HG03469 (cell line): Measurements from ENCODE around the gene DPF1.

Source experiments
- ATAC-seq: cut with Tn5 transposase; IDR thresholded peaks from one replicate; pipeline ENCODE4 v1.9.1; 2021; ENCODE audit warnings: mild to moderate bottlenecking, moderate library complexity, moderate number of reproducible peaks; ENCODE audit not compliant: unreplicated experiment

Gene DPF1

DNA sequence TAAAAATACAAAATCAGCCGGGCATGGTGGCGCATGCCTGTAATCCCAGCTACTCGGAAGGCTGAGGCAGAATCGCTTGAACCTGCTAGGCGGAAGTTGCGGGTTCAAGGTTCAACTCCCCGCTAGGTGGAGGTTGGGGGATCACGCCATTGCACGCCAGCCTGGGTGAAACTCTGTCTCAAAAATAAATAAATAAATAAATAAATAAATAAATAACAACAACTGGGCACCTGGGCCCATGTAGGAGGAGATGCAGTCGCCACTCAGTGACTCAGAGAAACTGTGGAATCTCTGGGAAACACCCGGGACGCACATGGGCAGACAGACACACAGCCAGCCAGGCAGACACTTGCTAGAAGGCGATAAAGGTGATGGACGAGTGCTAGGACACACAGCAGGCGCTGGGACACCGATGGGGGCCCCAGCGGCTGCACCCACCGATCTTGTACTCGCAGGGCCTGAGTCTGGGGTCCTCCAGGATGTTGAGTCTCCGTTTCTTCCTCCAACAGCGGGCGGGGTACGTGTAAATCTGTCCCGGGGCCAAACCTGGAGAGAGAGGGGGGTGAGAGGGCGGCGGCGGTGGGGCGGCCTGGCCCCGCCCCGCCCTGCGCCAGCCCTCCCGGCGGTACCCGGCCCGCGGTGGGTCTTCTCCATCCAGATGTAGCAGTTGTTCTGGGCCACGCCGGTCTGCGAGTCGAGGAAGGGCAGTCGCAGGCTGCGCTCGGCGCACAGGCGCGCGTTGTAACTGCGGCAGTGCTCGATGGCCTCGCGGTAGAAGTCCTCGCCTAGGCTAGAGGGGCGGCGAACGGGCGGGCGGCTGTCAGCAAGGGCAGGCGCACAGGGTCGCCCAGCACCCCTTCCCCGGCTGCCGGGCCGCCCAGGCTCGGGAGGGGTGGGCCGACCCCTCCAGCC, 1.8 kb downstream of the DPF1 start:
- ATAC-seq, result no peak

DNA sequence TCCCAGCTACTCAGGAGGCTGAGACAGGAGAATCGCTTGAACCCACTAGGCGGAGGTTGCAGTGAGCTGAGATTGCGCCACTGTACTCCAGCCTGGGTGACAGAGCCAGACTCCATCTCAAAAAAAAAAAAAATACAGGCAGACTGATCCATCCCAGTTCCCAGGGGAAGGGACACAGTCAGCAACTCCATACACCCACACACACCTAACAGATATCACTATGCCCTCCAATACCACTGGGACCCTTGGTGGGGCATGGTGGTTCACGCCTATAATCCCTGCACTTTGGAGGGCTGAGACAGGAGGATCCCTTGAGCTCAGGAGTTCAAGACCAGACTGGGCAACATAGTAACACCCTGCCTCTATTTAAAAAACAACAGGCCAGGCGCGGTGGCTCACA, 2.6 kb downstream of the DPF1 start:
- no peak for ATAC-seq

GRCh38 chr19:38219221-38219620, 4.8 kb downstream of the DPF1 start:
- no peak for ATAC-seq

- ATAC-seq, result no peak
These were observed 5.8 kb downstream of the DPF1 start for GRCh38 chr19:38218204-38218603.

DNA sequence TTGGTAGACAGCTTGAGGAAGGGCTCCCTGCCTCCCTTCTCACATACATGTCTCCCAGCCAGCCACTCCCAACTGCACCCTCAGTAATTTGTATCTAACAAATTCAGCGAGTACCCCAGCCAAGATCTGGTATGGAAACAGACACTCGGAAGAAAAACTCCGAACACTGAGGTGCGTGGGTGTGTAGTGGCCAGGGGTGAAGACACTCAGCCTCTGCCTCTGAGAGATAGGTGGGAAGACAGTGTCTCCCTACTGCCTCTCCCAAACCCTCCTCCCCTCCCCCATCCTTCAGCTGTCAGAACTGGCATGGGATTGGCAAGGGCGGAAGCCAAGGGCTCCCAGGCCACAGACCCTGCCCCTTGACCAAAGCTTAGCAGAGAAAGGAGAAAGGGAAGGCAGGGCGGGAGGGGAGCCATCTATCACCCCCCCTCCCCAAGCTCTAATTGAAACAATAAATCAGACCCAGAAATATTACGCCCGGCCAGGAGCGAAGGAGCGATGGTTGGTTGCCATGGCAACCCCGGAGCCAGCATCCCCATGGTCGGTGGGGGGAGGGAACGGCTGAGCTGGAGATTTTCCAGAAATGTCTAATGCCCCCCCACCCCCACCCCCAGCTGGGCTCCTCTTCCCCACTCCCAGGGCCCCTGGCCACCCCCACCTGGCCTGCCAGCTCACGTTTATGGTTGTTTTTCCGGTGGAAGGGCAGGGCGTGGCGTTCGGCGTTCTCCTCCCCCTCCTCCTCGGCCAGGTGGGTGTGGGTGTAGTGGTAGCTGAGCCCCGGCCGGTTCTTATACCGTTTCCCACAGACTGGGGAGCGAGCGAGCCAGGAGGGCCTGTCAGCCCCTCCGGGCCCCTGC, 7.0 kb downstream of the DPF1 start:
- ATAC-seq, result no peak

DNA sequence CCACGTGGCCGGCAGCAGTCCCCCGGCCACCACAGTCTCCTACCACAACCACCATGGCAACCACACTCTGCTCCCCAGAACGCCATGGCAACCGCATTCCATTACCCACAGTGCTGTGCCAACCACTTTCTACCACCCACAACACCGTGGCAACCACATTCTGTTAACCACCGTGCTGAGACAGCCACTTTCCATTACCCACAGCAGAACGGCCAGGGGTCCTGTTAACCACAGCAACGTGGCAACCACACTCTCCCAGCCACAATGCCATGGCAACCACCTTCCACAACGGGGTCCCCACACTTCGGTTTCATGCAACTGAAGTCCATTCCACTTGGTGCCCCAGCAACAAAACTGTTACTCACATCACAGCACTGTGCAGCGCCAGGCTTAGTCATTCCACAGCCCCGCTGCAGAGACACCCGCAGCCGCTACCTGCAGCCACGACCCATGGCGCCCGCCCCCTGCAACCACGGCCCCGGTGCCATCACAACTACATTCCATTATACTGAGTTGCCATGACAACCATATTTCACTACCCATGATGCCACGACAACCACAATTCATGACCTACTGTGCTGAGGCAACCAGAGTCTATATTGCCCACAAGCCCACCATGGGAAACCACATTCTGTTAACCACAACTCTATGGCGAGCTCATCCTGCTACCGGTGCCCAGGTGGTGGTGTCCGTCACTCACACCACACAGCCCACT, 10.0 kb downstream of the DPF1 start:
- ATAC-seq, result peak; percentile 55

- no peak for ATAC-seq
These were observed 10.6 kb downstream of the DPF1 start for GRCh38 chr19:38213469-38213868.

DNA sequence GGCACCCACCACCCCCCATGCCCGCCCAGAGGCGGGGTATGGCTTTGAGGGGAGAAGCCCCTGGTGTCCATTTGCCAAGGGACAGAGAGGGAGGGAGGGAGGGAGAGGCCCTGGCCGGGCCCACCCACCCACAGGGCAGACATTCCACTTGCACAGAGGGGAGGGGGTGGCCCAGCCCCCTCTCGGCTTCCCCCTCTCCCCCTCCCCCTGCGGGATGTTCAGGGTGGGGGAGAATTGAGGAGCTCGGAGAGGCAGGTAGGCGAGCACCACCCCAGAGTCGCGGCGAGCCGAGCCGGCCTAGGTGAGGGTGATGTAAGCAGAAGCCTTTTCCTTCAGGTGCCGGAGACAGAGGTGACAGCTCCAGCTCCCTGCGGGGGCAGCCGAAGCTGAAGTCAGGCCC, 12.3 kb downstream of the DPF1 start:
- no peak for ATAC-seq

GRCh38 chr19:38211151-38211591, 12.9 kb downstream of the DPF1 start:
- ATAC-seq, result no peak

DNA sequence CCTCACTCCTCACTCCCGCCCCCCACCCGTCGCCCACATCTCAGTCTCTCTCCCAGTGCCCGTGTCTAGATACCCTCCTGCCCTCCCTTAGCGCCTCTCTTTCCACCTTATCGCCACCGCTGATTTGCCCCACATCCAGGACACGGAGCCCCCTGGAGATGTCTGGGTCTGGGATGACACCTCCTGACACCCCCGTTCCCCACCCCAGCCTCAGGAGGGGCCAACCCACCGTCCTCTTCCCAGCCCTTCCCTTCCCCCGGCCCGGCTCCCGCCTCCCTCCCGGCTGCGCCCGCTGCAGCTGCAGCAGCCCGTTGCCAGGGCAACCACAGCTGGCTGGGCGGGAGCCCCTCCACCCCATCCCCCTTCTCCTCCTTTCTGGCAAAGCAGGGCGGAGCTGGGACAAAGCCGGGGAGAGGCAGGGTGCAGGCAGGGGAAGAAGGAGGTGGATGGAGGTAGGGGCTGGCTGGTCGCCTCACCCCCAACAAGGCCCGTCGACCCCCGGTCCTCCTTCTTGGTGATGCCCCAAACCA, 13.5 kb downstream of the DPF1 start:
- no peak for ATAC-seq

DNA sequence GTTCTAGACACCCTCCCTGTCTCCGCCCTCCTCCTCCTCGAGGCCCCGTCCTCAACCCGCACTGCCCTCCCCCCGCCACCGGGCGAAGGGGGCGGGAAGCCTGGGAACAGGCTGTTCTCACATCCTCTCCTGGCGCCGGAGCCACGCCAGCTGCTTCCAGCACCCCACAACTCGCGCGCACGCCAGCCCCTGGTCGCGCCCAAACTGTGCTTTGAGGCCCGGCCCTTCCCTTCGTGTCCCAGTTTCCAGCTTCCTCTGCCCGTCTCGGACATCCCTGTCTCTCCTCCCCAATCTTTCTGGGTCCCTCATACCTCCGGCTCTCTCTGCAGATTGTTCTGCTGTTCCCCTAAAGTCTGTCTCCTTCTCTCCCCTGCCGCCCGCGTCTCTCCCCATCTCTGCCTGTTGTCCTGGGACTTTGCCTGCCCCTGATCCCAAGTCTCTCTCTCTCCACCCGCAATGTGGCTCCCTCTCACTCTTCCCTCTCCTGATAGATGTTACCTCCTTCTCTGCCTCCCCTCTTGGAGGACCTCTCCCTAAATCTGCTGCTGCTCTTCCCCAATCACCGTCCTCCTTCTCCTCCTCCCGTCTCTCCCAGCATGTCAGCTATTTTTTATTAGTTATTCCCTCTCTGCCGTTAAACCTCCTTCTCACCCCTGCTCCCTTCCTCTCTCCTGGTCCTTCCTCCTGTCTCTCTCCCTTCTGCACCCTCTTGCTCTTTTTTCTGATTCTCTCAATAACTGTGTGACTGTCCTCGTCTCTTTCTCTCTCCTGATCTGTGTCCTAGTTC, 14.2 kb downstream of the DPF1 start:
- ATAC-seq, result no peak

DNA sequence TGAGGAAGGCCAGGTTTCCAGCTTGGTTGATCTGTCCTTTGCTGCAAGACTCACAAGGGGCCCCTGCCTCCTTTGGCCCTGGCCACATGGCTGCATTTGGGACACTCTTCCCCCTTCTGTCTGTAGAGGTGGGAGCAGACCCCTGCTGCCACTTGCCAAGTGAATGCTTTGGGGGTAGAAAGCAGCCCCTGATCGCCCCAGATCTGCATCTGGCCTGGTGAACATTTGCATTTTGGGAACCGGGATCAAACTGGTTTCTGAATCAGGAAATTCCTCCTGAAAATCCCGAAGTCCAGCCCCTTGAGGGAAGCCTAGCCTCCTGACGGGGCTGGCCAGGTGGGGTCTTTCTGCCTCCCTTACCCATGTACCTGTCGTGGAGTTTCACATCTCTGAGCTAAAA, 14.9 kb downstream of the DPF1 start:
- ATAC-seq, result no peak

DNA sequence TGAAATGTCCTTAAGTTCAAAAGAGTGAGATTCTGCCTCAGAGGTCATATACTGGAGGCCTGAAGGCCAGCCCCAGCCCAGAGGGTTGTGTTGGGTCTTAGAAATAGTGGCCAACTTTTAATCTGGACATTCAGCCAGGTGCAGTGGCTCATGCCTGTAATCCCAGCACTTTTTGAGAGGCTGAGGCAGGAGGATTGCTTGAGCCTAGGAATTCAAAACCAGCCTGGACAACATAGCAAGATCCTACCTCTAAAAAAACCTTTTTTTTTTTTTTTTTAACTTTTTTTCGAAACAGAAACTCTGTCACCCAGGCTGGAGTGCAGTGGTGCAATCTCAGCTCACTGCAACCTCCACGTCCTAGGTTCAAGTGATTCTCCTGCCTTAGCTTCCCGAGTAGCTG, 15.5 kb downstream of the DPF1 start:
- ATAC-seq, result no peak

GRCh38 chr19:38207543-38207942, 16.5 kb downstream of the DPF1 start:
- ATAC-seq, result no peak

- no peak for ATAC-seq
These were observed 17.1 kb downstream of the DPF1 start for GRCh38 chr19:38206928-38207327.

- no peak for ATAC-seq
These were observed 17.8 kb downstream of the DPF1 start for GRCh38 chr19:38206006-38206745.

DNA sequence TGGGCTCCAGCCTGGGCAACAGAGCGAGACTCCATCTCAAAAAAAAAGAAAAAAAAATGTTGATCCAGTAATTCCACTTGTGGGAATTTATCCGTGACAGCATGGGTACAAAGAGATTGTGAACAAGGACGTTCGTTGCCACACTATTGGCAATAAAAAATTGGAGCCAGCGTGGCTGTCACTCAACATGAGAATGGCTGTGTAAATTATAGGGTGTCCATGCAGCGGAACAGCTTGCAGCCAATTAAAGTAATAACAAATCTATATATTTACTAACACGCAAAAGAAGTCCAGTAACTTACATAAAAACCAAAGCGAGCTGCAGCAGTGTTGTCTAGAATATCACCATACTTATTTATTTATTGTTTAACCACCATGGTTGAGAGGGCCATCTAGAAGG, 19.3 kb downstream of the DPF1 start:
- ATAC-seq, result no peak

DNA sequence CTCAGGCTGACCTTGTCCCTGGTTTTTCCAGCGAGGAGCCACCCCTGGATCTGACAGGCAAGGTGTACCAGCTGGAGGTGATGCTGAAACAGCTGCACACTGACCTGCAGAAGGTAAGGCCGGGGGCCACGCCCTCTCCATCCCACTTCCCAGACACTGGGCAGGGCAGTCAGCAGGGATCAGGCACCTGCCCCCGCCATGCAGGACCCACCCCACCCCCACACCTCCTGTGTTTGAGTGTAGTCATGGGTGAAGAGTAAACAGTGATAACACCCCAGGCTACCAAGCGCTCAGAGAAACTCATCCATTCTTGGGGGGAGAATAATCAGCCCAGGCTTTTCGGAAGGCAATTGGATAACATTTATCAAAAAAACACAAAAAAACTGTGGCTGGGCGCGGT, 19.9 kb downstream of the DPF1 start:
- no peak for ATAC-seq

DNA sequence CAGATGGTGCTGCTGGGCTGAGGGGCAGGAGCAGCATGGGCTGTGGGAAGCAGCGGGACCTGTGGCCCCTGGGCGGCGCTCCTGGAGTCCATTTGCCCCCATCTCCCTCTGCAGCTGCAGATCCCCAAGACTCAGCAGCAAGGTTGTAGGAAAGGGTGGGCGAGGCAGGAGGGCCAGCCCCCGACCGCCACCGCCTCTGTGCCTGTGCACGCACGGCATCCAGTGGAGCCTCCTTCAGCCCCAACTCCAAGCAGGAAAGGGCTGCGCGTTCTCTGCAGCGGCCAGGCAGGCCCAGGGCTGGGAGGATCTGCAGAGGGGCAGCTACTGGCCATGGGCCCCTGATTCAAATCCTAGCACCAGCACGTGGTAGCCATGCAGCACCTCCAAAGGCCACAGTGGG, 20.8 kb downstream of the DPF1 start:
- no peak for ATAC-seq

DNA sequence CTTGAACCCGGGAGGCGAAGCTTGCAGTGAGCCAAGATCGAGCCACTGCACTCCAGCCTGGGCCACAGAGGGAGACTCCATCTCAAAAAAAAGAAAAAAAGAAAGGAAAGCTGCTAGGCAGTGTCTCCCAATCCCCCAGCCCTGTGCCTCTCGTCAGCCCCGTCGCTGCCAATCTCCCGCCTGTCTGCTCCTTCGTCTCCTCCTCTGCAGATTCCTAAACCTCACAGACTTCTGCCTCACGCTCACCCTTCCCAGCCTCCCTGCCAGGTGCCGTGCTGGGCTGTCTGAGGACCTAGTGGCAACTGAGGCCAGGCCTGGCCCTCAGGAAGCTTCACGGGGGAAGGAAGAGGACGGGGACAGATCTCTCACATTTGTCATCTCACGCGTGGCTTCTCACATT, 21.5 kb downstream of the DPF1 start:
- no peak for ATAC-seq
